Activated CD4-positive, alpha-beta T cell treated with anti-CD3 and anti-CD28 coated beads for 24 hours (primary cell): ENCODE results near the gene TLE3.

Experiments used
- DNase-seq, 2 donors: peaks; one replicate each; pipeline ENCODE4 v3.0.0-alpha.2; 2020; ENCODE audit warnings: low read depth in 2 of 2

Gene TLE3

DNA sequence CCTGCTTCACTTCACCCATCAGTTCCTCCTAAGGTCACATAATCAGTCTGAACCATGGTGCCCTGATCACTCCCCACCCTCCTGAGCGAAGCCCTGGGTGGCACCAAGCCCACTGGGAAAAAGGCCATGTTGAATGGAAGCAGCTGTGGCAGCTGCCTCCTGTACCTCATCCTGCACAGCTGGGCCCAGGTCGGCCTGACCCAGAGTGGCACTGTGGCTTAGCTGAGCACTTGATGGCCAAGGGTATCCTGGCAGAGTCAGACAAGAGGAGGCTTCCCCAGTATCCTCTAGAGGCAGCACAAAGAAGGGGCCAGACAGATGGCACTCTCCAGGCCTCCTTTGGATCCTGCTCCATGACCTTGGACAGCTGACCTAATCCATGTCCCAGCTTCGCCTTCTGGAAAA lies 68.4 kb downstream of the TLE3 start:
- DNase-seq: no peak

DNA sequence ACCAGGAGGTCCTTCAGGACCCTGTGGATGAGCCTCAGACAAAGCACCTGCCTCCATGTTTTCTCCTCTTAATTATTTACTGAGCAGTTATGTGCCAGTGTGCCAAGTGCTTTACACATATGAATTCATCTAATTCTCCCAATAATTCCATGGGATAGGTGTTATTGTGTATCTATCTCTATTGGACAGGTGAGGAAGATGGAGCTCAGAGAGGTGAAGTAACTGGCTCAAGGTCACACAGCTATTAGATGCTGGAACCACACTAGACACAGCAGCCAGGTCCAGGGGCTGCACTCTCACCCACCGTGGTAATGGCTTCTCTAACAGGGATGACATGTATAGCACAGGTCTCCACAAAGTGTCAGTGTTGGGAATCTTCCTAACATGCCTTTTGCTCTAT lies 70.2 kb downstream of the TLE3 start:
- DNase-seq: no peak

DNA sequence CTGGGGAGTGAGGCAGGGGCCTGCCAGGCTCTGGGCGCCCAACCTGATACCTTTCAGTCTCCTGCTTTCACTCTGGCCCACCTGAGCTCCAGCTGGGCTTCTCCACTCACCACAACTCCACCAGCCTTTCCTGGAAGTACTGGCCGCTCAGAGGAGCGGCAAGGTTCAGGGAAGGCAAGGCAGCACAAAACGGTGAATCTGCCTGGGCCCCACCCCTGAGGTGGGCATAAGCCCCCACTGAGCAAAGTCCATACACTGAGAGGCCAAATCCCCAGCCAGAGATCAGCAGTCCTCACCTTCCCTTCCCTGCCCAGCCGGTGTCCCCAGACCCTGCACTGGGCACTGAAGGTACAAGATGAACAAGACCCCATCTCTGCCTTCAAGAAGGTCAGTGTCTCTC lies 70.7 kb downstream of the TLE3 start:
- DNase-seq: no peak

DNA sequence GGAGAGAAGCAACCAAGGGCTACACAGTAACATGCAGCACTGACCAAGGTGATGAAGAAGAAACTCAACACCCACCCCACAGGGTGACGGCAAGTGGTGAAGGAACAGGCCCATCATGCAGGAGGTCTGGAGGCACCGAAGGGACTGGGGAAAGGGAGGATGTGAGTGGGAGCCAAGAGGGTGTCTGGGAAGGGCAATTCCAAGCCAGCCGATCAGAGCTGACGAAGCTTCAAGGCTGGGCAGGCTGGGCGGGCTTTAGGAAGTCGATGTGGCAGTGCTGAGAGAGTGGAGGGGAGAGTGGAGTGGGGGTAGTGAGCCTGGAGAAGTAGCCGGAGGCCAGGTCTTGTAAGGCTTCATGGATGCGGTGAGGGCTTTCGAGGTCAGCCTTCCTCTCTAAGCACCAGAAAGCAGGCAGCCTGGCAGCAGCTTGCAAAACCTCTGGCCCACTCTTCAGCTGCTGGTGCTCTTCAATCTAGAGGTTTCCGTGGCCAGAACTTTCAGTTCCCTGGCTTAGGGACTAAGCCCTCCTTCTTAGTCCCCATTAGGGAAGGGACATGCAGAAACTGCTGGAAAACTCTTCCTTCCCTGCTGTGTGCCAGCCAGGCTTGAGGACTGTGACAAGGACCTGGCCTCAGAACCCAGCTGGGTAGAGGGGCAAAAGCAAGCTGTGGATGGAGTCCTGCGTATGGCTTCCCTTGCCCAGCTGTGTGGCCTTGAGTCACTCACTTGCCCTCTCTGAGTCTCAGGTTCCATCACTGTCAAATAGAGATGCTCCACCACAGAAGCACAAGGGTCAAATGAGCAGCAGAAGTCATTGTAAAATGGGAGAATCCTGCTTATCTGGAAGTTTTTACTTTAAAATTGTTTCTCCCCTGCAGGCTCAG lies 72.1 kb downstream of the TLE3 start:
- no peak for DNase-seq

DNA sequence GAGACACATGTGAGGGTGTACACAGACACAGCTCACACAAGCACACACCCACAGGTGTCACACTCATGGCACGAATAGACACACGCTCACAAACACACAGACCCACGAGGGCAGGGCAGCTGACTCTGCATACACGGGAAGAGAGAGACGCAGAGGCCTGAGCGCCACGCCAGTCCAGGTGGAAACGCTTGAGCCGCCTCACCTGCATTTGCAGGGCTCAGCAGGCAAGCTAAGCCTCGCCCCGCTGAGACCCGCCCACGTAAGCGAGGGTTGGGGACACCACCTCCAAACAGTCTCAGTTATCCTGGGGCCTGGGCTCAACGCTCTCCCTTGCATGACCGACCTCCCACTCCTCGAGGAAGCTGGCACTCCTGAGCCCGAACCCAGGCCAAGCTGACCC lies 73.2 kb downstream of the TLE3 start:
- no peak for DNase-seq

DNA sequence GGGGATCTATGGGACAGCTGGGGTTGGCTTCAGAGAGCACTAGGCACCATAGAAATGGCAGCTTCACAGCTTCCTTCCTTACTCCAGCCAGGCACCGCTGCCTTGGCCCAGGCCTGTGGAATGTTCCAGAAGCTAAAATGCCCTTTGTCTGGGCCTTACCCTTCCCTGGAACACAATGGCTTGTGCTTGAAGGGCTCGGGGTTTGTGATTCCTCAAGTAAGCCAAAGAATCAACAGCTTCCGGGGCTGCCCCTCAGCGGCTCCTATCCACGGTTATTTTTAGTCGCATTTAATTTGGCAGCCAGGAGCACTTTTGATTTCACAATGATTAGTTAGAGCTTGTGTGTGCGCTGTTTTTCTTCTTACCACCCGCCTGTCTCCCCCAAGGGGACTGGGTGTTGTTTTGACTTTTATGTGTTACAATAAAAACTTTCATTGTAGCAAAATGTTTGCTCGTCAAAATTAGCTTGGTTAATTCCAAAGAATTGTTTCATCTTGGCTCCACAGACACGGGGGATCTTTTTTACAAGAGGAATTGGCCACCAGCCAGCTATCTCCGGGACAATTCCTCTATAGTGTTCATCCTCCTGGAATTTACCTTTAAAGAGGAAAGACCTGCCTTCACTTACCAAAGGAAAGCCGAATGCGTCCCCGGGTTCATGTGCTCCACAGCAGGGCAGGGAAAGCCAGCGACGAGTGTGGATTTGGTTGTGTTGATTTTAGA lies 73.8 kb downstream of the TLE3 start:
- no peak for DNase-seq

DNA sequence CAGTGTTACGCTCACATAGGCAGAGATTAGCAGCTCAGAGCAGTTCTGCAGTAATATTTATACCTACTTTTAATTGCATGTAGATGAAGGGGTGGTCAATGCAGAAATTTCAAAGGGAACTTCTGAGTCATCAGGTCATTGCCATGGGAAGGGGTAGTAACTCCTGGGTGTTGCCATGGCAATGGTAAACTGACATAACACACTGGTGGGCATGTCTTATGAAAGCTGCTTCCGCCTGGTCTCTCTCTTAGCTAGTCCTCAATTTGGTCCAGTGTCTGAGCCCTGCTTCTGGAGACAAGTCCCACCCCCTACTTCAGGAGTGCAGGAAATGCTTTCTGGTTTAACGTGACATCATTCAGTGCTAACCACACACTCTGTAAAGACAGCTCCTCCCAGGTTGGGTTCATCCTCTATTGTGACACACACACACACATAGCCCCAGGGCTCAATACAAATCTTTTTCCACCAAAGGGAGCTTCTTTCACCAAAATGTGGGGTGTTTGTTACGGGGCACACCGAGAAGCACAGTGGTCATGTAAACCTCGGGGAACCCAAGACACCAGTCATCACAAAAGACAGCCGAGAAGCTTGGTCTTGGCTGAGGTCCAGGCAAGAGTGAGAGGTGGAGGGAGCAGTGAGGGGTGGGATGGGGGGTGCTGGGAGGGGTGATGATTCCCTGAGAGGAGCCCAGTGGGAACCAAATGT lies 74.5 kb downstream of the TLE3 start:
- DNase-seq: peak in 1 of 2 donors; percentile 20

DNA sequence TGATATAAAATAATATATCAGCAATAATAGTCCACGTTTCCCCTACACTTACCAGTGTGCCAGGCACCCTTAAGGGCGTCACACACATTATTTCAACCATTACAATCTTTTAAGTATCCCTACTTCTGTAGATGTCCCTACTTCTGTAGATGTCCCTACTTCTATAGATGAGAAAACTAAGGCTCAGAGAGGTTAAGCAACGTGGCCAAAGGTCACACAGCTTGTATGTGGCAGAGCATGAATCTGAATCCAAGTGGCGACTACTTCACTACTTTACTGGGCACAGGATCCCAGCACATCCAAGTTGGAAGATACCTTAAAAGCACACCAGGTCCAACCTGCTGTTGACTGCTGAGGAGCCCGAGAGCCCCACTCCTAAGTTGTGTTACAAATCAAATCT lies 77.5 kb downstream of the TLE3 start:
- no peak for DNase-seq

DNA sequence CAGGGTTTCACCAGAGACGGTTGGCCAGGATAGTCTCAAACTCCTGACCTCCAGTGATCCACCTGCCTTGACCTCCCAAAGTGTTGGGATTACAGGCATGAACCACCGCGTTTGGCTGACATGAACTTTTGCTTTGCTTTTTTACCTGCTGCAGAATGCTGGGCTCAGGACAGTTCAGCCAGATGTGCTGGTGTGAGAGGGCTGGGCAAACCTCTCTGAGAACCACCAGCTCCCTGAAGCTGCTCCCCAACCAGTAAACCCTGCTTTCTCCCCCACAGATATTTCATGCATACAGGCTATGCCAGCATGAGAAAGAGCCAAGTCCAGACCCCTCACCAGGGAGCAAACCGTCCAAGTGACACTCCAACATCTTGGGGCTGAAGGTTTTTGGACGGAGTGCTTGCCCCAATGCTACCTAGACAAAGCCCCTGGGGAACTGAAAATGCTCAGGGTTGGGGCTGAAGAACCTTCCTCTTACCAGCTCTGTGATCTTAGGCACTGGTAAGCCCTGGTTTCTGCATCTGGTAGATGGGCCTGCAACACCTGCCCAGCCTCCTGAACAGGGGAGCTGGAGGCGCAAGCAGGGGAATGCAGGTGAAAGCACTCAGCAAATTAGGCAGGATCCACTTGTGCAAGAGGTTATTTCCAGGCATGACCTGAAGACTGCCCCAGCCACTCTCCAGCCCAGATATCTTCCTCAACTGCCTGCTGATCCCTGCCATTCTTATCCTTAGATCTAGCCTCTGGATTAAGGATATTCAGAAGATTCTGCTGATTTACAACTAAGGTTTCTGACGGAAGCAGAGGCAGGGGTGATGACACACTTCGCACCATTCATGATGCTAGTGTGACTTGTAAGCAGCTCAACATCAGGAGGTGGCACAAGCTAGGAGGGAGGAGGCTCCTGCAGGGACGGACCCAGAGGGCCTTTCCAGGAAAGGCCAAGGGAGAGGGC lies 78.8 kb downstream of the TLE3 start:
- DNase-seq: no peak

DNA sequence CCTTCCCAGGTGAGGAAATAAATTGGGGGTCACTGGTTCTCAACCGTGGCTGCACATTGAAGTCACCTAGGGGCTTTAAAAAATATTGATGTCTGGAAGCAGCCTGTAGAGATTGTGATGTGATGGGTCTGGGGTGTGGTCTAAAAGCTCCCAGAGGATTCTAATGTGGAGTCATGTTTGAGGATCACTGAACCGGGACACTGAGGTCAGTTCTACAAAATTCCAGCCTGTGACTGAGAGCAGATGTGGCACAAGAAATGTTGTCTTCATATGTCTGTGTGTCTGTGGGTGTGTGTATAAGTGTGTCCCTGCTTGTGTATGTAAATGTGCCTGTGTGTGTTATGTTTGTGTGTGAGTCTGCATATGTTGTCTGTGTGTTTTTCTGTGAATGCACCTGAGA lies 79.9 kb downstream of the TLE3 start:
- DNase-seq: no peak

DNA sequence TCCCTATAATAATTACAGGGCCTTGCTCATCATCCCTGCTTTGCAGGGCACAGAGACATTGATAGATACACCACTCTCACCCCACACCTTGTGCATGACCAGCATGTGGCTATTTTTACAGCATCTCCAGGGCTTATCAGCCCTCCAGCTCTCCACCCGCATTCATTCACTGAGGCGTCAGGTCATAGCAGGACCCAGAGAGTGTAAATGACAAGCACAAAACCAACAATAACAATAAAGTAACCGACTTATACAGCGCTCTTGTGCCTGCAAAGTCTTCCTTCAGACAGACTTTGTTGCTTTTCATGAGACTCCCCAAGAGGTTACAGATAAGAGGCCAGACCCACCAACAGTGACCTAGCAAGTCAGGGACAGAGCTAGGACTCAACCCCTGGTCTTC lies 80.7 kb downstream of the TLE3 start:
- DNase-seq: no peak

DNA sequence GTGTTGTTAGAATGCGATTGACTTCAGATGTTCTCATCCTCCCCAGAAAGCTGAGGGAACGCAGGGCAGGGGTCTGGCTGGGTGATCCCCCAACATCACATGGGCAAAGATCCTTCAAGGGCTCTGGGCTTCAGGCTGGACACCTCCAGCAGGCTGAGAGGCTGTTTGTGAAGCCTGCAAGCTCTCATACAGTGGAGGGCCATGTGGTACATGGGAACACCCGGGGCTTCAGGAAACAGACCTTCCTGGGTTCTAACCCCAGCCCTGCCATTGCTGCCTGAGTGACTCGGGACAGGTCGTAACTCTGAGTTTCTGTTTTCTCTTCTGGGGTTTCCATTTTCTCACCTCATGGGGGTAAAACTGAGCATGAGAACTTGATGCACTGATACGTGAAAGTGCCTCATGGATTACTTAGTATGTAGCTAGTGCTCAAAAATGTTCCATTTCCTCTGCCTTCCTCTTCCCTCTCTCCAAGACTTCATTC lies 81.2 kb downstream of the TLE3 start:
- no peak for DNase-seq

DNA sequence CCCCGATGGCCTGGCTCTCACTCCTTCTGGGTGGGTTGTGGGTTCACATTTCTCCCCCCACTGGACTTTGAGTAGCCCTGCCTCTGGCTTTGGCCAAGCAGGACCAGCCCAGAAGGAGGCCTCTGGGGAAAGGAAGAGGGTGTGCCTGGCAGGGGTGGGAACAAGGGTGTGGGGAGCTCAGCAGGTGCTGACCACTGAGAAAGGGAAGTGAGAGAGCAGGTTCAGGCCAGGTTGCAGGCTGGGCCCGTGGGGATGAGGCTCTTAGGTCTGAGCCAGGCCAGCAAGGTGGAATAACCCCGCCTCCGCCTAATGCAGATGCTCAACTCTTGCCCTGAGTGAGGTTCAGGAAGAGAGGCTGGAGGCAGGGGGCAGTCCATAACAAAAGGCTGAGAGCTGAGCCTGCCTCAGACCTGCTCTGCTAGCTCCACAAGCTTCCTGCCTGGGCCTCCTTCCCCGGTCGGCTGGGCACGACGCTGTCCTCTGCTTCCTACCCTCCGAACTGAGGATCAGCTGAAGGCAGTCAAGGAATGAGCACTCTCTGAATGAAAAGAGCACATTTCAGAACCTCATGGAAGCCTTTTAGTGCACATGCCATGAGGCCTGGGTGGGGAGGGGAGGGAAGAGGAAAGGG lies 82.7 kb downstream of the TLE3 start:
- DNase-seq: no peak

DNA sequence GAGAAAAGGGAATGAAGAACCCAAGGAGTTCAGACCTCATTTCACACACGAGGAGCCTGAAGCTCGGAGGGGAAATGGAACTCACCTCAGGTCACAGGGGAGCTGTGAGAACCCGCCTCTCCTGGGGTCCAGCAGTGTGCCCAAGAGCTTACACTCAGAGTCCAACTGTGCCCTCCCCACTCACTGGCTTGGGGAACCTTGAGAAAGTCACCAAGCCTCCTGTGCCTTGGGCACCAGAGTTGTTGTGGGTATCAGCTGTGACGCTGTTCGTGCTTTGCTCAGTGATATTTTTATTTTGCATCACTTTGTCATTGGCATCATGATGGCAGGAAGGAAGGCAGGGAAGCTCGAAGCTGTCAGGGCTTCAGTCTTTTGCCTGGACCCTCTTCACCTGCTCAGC lies 83.4 kb downstream of the TLE3 start:
- no peak for DNase-seq

DNA sequence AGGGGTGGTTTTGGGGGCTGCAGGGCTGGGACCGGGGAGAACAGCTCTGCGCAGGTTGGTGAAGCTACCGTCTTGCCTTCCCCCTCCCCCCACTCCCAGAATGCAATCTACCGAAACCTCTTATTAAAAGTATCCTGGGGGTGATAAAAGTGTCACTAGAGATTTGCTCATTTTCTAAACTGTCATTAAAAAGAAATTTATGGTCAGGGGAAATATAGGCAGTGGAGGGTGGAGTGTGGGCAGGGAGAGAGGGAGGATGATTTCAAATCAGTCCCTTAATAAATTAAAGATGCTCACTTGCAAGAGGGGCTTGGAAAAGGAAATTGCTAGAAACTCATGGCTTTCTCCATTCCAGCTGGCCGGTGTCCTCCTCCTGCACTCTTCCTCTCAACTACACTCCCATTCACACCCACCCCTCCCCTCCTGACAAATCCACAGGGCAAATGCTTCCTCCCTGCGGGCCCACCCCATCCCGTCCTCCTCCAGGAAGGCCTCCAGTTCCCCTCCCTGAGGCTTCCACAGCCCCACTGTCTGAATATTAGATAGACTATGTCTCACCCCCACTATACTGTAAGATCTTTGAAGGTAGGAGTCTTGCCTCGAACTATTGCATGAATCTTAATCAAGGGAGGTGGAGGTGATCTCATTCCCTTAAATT lies 83.9 kb downstream of the TLE3 start:
- no peak for DNase-seq

DNA sequence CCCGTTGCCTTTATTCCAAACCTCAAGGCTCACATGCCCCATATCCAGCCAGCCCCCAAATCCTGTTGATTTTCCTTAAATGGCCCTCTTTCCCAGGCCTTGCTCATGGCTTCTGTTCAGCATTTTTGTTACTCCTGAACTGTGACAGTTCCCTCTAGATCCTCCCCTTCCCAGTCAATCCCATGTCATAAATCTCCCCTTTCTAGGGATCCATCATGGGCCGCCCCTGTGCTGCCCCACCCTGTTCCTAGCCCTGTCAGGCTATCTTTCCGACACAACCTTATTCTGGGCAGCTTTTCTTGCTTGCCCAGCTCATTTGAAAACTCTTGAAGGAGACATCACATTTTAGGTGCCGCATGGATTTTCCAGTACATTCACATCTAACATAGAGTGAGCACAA lies 84.8 kb downstream of the TLE3 start:
- no peak for DNase-seq

DNA sequence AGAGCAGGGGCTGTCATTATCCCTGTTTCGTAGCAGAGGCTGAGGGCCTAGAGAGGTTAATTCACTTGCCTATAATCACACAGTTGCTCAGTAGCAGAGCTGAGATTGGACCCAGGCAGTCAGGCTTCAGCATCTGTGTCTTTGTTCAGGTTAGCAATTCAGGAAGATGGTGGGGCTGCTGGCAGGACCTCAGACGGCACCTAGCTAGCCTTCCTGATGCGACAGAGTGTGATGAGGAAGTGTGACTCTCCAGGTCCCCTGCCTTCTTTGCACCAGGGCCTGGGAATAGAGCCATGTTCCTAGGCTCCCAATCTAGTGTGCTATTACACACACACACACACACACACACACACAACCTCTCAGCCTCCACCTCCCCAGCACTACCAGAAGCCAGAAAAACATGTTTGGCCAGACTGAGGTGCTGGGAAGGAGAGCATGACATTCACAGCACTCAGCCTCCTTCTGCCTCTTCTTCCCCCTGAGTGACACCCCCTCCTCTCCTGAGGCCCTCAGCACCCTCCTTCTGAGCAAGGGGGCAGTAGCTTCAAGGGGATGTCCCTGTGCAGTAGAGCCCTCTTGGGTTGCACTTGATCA lies 88.9 kb downstream of the TLE3 start:
- no peak for DNase-seq

DNA sequence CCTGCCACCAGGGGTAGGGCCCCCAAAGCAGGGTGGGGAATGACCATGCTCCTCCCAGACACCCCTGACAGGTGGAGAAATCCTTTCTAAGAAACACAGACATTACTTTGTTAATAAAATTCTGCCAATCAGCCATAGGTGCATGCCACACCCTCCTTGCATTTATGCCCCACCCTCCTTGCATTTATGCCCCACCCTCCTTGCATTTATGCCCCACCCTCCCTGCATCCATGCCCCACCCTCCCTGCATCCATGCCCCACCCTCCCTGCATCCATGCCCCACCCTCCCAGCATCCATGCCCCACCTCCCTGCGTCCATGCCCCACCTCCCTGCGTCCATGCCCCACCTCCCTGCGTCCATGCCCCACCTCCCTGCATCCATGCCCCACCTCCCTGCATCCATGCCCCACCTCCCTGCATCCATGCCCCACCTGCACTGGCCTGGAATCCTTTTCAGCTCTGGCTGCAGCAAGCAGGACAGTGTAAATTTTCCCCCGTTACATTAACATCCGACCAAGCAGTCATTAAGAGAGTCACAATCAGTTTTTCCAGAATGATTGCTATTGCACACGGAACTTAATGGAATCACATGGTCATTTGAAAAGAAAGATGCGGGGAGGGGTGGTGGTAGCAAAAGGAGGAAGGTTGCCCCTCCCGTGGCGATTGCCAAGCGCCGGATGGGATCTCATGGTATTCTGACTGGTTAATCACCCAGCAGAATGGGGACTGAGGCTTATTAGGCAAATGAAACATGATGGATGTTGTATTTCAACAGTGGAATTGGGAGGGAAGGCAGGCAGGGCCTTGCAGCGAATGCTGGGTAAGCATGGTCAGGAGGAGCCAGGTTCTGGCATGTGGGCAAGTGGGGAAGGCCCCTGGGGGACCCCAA lies 91.2 kb downstream of the TLE3 start:
- DNase-seq: no peak

DNA sequence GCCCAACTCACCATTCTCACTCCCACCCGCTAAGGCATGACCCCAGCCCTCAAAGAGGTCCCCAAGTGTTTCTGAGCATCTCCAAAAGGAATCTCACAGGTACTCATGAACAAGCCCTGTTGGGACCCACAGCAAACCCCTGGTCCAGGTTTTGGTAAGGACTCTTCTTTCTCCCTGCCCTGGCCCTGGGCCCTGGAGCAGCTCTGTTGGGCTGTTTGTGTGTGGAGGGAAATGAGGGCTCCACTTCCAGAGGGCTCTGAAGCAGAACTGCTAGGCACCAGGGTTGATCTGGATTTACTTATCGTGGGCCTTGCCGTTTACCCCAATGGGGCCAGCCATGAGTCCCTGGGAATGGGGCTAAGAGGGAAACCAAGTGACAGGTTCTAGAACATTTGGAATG lies 92.9 kb downstream of the TLE3 start:
- no peak for DNase-seq
